DOHH2 (cell line): ENCODE data around the gene PQBP1.

ENCODE experiments used
- H3F3A ChIP-seq: fragments of 200-600 bp; sonication (generic), shearing (Covaris generic); 2 replicates; pipeline ENCODE4 v1.6.0; 2016; ENCODE audit warnings: antibody characterized with exemption, mild to moderate bottlenecking; ENCODE audit not compliant: control insufficient read depth, insufficient read depth
- H3K27ac ChIP-seq: fragments of 200-600 bp; sonication (generic); 2 replicates; pipeline ENCODE4 v1.5.1; 2014; ENCODE audit warnings: low read depth, mild to moderate bottlenecking, low read length, moderate library complexity
- H3K27me3 ChIP-seq: fragments of 200-600 bp; sonication (generic); 2 replicates; pipeline ENCODE4 v1.6.1; 2014; ENCODE audit warnings: mild to moderate bottlenecking, low read length, mixed read lengths; ENCODE audit not compliant: control insufficient read depth
- H3K36me3 ChIP-seq: fragments of 200-600 bp; sonication (generic); 2 replicates; pipeline ENCODE4 v1.6.1; 2014; ENCODE audit warnings: mild to moderate bottlenecking, low read length, moderate library complexity, mixed read lengths; ENCODE audit not compliant: control insufficient read depth
- H3K4me1 ChIP-seq: fragments of 200-600 bp; sonication (generic); 2 replicates; pipeline ENCODE4 v1.6.1; 2014; ENCODE audit warnings: mild to moderate bottlenecking, low read length, mixed read lengths; ENCODE audit not compliant: control insufficient read depth
- H3K4me2 ChIP-seq: fragments of 200-600 bp; sonication (generic); 2 replicates; pipeline ENCODE4 v1.6.0; 2014; ENCODE audit warnings: mild to moderate bottlenecking, low read length, moderate library complexity
- H3K4me3 ChIP-seq: fragments of 200-600 bp; sonication (generic); 2 replicates; pipeline ENCODE4 v1.5.1; 2014; ENCODE audit warnings: mild to moderate bottlenecking, low read length, mixed read lengths
- H3K79me2 ChIP-seq: fragments of 200-600 bp; sonication (generic); 2 replicates; pipeline ENCODE4 v1.6.1; 2014; ENCODE audit warnings: mild to moderate bottlenecking, low read length, mixed read lengths; ENCODE audit not compliant: control insufficient read depth
- H3K9me2 ChIP-seq: fragments of 200-600 bp; sonication (generic); replicated peaks from 2 replicates; pipeline ENCODE4 v1.6.1; 2014; ENCODE audit warnings: mild to moderate bottlenecking, low read length, mixed read lengths; ENCODE audit not compliant: control insufficient read depth
- H3K9me3 ChIP-seq: fragments of 200-600 bp; sonication (generic); 2 replicates; pipeline ENCODE4 v1.6.1; 2014; ENCODE audit warnings: antibody characterized with exemption, low read length, mixed read lengths; ENCODE audit not compliant: control insufficient read depth, insufficient read depth
- H4K20me1 ChIP-seq: fragments of 200-600 bp; sonication (generic); 2 replicates; pipeline ENCODE4 v1.6.0; 2014; ENCODE audit warnings: low read depth, mild to moderate bottlenecking, antibody characterized with exemption, low read length, moderate library complexity; ENCODE audit not compliant: control insufficient read depth, insufficient read depth
- EZH2phosphoT487 ChIP-seq: fragments of 200-600 bp; sonication (generic); IDR thresholded peaks from 2 replicates; pipeline ENCODE4 v1.6.1; 2017; ENCODE audit warnings: borderline replicate concordance, mild to moderate bottlenecking, antibody characterized with exemption, low read length, moderate library complexity, mixed read lengths
- TF ChIP-seq, protein P1 (sequence below): fragments of 200-600 bp; sonication (generic); IDR thresholded peaks from one replicate; pipeline ENCODE4 v1.5.1; 2014; ENCODE audit warnings: antibody characterized with exemption, mild to moderate bottlenecking, low read depth, low read length; ENCODE audit not compliant: poor library complexity, severe bottlenecking

The PQBP1 gene

DNA sequence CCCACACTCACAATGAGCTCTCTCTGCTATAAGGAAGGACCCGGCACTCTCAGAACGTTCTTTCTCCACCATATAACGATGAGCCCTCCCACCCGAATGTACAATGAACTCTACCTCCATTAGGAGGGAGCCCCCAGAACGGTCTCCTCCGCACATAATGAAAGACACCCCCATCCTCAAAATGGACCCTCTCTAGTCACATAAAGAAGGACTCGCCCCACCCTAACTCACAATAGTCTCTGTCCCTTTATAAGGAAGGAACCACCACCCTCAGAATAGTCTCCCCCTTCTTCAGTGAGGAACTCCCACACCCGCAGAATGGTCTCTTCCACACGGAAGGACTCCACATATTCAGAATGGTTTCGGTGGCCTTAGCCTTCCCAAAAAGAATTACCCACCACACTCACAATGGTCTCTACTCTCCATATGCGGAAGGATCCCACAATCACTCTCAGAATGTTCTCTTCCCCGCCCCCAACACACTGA lies 13.2 kb downstream of the PQBP1 start:
- Histone ChIP-seq H3K9me3 (no peaks in the 10 kb centered on the region), H3K27ac (peak overlapping the region; percentile 47; the same call in 1 of the 2 replicates), H3K4me1 (peaks cover 17% of the 10 kb centered on the region), H3K4me2 (peak overlapping the region; percentile 81), H3K36me3 (peaks cover 34% of the 10 kb centered on the region), H3K4me3 (peak overlapping the region; percentile 92), H3K79me2 (peaks cover 34% of the 10 kb centered on the region), H3K9me2 (no peaks in the 10 kb centered on the region), H4K20me1 (peaks cover 9% of the 10 kb centered on the region; the same call in 1 of the 2 replicates), H3K27me3 (no peaks in the 10 kb centered on the region), H3F3A (0 out of 2 replicates have a peak, but pooled peaks cover 13% of the 10 kb centered on the region)
- TF ChIP-seq, protein P1, sequence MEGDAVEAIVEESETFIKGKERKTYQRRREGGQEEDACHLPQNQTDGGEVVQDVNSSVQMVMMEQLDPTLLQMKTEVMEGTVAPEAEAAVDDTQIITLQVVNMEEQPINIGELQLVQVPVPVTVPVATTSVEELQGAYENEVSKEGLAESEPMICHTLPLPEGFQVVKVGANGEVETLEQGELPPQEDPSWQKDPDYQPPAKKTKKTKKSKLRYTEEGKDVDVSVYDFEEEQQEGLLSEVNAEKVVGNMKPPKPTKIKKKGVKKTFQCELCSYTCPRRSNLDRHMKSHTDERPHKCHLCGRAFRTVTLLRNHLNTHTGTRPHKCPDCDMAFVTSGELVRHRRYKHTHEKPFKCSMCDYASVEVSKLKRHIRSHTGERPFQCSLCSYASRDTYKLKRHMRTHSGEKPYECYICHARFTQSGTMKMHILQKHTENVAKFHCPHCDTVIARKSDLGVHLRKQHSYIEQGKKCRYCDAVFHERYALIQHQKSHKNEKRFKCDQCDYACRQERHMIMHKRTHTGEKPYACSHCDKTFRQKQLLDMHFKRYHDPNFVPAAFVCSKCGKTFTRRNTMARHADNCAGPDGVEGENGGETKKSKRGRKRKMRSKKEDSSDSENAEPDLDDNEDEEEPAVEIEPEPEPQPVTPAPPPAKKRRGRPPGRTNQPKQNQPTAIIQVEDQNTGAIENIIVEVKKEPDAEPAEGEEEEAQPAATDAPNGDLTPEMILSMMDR, result no peak
- no peak for TF ChIP-seq EZH2phosphoT487

DNA sequence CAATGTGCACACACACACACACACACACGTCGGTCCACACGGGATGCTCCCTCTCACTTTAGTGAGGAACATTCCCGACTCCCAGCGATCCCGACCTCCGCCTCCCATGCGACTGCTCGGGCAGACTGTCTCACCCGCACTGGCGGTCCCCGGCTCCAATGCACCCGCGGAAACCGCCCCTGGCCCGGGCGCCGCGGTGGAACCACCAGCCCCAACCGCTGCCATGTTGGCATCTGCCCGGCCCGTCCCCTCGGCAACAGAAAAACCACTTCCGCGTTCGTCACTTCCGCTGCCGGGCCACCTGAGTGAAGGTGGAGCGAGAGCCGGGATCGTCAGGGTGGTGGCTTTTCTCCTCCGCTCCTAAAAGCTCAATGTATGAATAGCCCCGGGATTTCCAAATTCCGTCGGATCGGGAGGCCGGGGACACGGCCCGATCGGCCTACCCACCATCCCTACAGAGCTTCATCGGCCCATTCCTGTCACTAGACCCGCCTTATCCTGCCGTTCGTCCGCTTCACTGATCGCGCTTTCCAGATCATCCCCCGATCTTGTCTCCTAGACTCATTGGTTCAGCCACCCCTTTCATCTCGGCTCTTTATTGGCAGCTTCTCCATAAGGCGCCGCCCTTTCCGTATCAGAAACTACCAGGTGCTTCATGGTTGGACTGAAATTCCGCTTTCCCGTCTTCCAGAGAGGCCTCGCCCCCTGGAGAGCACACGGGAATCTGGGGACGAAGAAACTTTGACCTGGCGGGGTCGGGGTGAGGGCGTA lies 13.9 kb downstream of the PQBP1 start, which contains the start of gene SLC35A2:
SLC35A2 (minus strand) TSS at position 235 of the 771 bp plus-strand sequence; CDS start at position 225, 10 bp downstream.
- Histone ChIP-seq H4K20me1 (peaks cover 13% of the 10 kb centered on the region; the same call in 1 of the 2 replicates), H3K79me2 (peaks cover 40% of the 10 kb centered on the region), H3K9me3 (no peaks in the 10 kb centered on the region), H3K27me3 (no peaks in the 10 kb centered on the region), H3K4me2 (peak within 1 kb of the TSS; percentile 81), H3K9me2 (no peaks in the 10 kb centered on the region), H3F3A (0 out of 2 replicates have a peak, but pooled peaks cover 13% of the 10 kb centered on the region), H3K36me3 (peaks cover 36% of the 10 kb centered on the region), H3K4me3 (peak within 1 kb of the TSS; percentile 92), H3K27ac (peak within 1 kb of the TSS; percentile 47), H3K4me1 (peaks cover 18% of the 10 kb centered on the region)
- no peak for TF ChIP-seq EZH2phosphoT487
- TF ChIP-seq, protein P1, result no peak

DNA sequence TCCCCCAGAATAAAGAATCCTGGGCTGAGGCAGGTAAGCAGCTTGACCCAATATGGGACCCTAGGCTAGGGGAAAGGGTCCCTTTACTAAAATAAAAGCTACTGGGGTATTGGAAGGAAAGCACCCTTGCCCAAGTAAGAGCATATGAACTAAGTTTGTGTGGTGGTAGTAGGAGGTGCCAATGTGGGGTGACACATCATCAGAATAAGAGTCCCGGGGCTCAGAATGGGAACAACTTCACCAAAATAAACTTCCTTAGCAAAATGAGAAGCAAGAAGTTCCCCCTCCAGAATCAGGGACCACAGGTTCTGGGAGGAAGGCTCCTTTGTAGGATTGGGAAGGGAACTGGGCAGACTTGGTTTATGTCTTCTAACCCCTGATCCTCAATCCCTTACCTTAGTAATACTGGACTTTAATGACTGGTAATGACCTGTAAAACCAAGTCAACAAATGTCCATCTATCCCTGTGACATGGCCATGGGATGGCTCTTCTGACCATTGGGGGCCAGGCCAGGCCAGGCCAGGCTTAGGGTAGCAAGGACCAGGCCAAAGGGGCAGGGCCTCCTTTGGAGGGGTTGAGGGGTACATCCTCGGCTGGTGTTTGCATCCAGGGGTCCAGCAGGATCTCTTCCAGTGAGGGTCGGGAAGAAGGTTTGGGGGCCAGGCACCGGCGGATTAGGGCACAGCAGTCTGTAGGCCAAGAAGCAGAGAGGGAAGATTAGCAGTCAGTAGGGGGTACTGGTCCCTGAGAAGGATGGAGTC lies 16.1 kb downstream of the PQBP1 start:
- H3K4me3 ChIP-seq, result no peak overlapping the region
- H3K4me2 ChIP-seq, result no peak overlapping the region
- H3K79me2 ChIP-seq, result peaks cover 61% of the 10 kb centered on the region
- peaks cover 51% of the 10 kb centered on the region for H3K36me3 ChIP-seq
- no peaks in the 10 kb centered on the region for H3K9me2 ChIP-seq
- 0 out of 2 replicates have a peak, but pooled peaks cover 13% of the 10 kb centered on the region for H3F3A ChIP-seq
- H3K27ac ChIP-seq, result no peak overlapping the region
- TF ChIP-seq, protein P1, result no peak
- TF ChIP-seq EZH2phosphoT487, result no peak
- no peaks in the 10 kb centered on the region for H3K9me3 ChIP-seq
- peaks cover 22% of the 10 kb centered on the region for H3K4me1 ChIP-seq
- peaks cover 13% of the 10 kb centered on the region; the same call in 1 of the 2 replicates for H4K20me1 ChIP-seq
- no peaks in the 10 kb centered on the region for H3K27me3 ChIP-seq
